ENCODE results near the gene MAGEB10. TPM values are rescaled to one million over a fixed set of nuclear protein-coding genes. Genes with fewer than 3 reads are reported as not detected.

MAGEB10 gene
- total RNA-seq, 1 donor from 2014 or later: not detected

- H3K4me1 ChIP-seq (ENCODE audit: insufficient read depth, low read length): no peaks in the 10 kb centered on the region
- no peak for TF ChIP-seq EZH2 (IDR thresholded peaks at IDR 0.05; ENCODE audit: insufficient read depth, low read length)
- TF ChIP-seq, protein P1, sequence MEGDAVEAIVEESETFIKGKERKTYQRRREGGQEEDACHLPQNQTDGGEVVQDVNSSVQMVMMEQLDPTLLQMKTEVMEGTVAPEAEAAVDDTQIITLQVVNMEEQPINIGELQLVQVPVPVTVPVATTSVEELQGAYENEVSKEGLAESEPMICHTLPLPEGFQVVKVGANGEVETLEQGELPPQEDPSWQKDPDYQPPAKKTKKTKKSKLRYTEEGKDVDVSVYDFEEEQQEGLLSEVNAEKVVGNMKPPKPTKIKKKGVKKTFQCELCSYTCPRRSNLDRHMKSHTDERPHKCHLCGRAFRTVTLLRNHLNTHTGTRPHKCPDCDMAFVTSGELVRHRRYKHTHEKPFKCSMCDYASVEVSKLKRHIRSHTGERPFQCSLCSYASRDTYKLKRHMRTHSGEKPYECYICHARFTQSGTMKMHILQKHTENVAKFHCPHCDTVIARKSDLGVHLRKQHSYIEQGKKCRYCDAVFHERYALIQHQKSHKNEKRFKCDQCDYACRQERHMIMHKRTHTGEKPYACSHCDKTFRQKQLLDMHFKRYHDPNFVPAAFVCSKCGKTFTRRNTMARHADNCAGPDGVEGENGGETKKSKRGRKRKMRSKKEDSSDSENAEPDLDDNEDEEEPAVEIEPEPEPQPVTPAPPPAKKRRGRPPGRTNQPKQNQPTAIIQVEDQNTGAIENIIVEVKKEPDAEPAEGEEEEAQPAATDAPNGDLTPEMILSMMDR (IDR thresholded peaks at IDR 0.05; ENCODE audit: insufficient read depth, low read depth, low read length): no peak
- no peaks in the 10 kb centered on the region for H3K9me3 Mint-ChIP-seq (ENCODE audit: unreplicated experiment)
- H3K4me3 ChIP-seq (ENCODE audit: insufficient read depth, low read depth, low read length): no peak overlapping the region
- H3K4me2 ChIP-seq (ENCODE audit: low read length): no peak overlapping the region
- no peaks in the 10 kb centered on the region for H3K36me3 ChIP-seq (ENCODE audit: insufficient read depth, low read length)
- FAIRE-seq: no peak
- H4K20me1 ChIP-seq (ENCODE audit: insufficient read depth, low read length): no peaks in the 10 kb centered on the region
- no peak for DNase-seq (ENCODE audit: low read depth)
- H2AFZ ChIP-seq (ENCODE audit: low read depth, low read length): no peak overlapping the region
- H3K9me3 ChIP-seq (ENCODE audit: insufficient read depth, low read depth, low read length): no peaks in the 10 kb centered on the region
- H3K36me3 Mint-ChIP-seq (ENCODE audit: low read depth, unreplicated experiment): no peaks in the 10 kb centered on the region
- H3K4me3 Mint-ChIP-seq (ENCODE audit: unreplicated experiment): no peak overlapping the region
- H3K9ac ChIP-seq (ENCODE audit: low read length): no peak overlapping the region
- no peaks in the 10 kb centered on the region for H3K27me3 ChIP-seq (ENCODE audit: insufficient read depth, low read length)
- H3K4me1 Mint-ChIP-seq (ENCODE audit: low read depth, unreplicated experiment): peaks cover 7% of the 10 kb centered on the region
- H3K79me2 ChIP-seq (ENCODE audit: insufficient read depth, low read length): no peaks in the 10 kb centered on the region
- no peak overlapping the region for H3K27ac ChIP-seq (ENCODE audit: low read depth, low read length)
- H3K27ac Mint-ChIP-seq (ENCODE audit: unreplicated experiment): no peak overlapping the region
- H3K27me3 Mint-ChIP-seq (ENCODE audit: low read depth, unreplicated experiment): no peaks in the 10 kb centered on the region
Measured at GRCh38 chrX:27840881-27841280, 33.1 kb downstream of the MAGEB10 start.

DNA sequence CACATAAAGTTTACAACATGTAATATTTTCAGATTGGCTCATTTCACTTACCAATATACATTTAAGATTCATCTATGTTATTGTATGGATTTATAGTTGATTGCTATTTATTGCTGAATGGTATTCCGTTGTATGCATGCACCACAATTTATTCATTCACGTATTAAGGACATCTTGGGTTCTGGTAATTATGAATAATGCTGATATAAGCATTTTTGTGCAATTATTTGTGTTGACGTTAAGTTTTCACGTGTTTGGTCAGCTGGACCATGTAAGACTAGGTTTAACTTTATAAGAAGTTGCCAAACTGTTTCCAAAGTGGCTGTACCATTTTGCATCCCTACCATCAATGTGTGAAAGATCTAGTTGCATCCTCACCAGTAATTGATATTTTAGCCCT lies 35.1 kb downstream of the MAGEB10 start:
- H3K27me3 Mint-ChIP-seq (ENCODE audit: low read depth, unreplicated experiment): no peaks in the 10 kb centered on the region
- FAIRE-seq: peak; percentile 92

GRCh38 chrX:27860337-27860736 lies 52.5 kb downstream of the MAGEB10 start:
- H3K9me3 Mint-ChIP-seq (ENCODE audit: unreplicated experiment): no peaks in the 10 kb centered on the region
- no peaks in the 10 kb centered on the region for H3K9me3 ChIP-seq (ENCODE audit: insufficient read depth, low read depth, low read length)
- no peak for DNase-seq (ENCODE audit: low read depth)
- no peaks in the 10 kb centered on the region for H3K79me2 ChIP-seq (ENCODE audit: insufficient read depth, low read length)
- H3K4me1 ChIP-seq (ENCODE audit: insufficient read depth, low read length): no peaks in the 10 kb centered on the region
- H3K27me3 Mint-ChIP-seq (ENCODE audit: low read depth, unreplicated experiment): peaks cover 2% of the 10 kb centered on the region
- H3K4me3 ChIP-seq (ENCODE audit: insufficient read depth, low read depth, low read length): no peak overlapping the region
- no peak overlapping the region for H3K27ac Mint-ChIP-seq (ENCODE audit: unreplicated experiment)
- no peaks in the 10 kb centered on the region for H3K36me3 ChIP-seq (ENCODE audit: insufficient read depth, low read length)
- H3K4me1 Mint-ChIP-seq (ENCODE audit: low read depth, unreplicated experiment): no peaks in the 10 kb centered on the region
- TF ChIP-seq, protein P1 (IDR thresholded peaks at IDR 0.05; ENCODE audit: insufficient read depth, low read depth, low read length): no peak
- no peak for TF ChIP-seq EZH2 (IDR thresholded peaks at IDR 0.05; ENCODE audit: insufficient read depth, low read length)
- no peak overlapping the region for H2AFZ ChIP-seq (ENCODE audit: low read depth, low read length)
- H4K20me1 ChIP-seq (ENCODE audit: insufficient read depth, low read length): no peaks in the 10 kb centered on the region
- no peaks in the 10 kb centered on the region for H3K36me3 Mint-ChIP-seq (ENCODE audit: low read depth, unreplicated experiment)
- no peak overlapping the region for H3K4me3 Mint-ChIP-seq (ENCODE audit: unreplicated experiment)
- no peak overlapping the region for H3K9ac ChIP-seq (ENCODE audit: low read length)
- H3K27ac ChIP-seq (ENCODE audit: low read depth, low read length): no peak overlapping the region
- H3K4me2 ChIP-seq (ENCODE audit: low read length): no peak overlapping the region
- no peaks in the 10 kb centered on the region for H3K27me3 ChIP-seq (ENCODE audit: insufficient read depth, low read length)
- no peak for FAIRE-seq

More for the DNA sequence above, 35.1 kb downstream of the MAGEB10 start:
- Histone ChIP-seq H3K27me3 (ENCODE audit: insufficient read depth, low read length) (no peaks in the 10 kb centered on the region), H3K9ac (ENCODE audit: low read length) (no peak overlapping the region), H3K4me2 (ENCODE audit: low read length) (no peak overlapping the region), H3K27ac (ENCODE audit: low read depth, low read length) (no peak overlapping the region), H3K4me3 (ENCODE audit: insufficient read depth, low read depth, low read length) (no peak overlapping the region), H3K9me3 (ENCODE audit: insufficient read depth, low read depth, low read length) (no peaks in the 10 kb centered on the region), H3K79me2 (ENCODE audit: insufficient read depth, low read length) (no peaks in the 10 kb centered on the region), H4K20me1 (ENCODE audit: insufficient read depth, low read length) (no peaks in the 10 kb centered on the region), H2AFZ (ENCODE audit: low read depth, low read length) (no peak overlapping the region), H3K4me1 (ENCODE audit: insufficient read depth, low read length) (no peaks in the 10 kb centered on the region), H3K36me3 (ENCODE audit: insufficient read depth, low read length) (no peaks in the 10 kb centered on the region)
- peaks cover 7% of the 10 kb centered on the region for H3K4me1 Mint-ChIP-seq (ENCODE audit: low read depth, unreplicated experiment)
- DNase-seq (ENCODE audit: low read depth): no peak
- no peaks in the 10 kb centered on the region for H3K36me3 Mint-ChIP-seq (ENCODE audit: low read depth, unreplicated experiment)
- no peak overlapping the region for H3K27ac Mint-ChIP-seq (ENCODE audit: unreplicated experiment)
- TF ChIP-seq, protein P1 (IDR thresholded peaks at IDR 0.05; ENCODE audit: insufficient read depth, low read depth, low read length): no peak
- TF ChIP-seq EZH2 (IDR thresholded peaks at IDR 0.05; ENCODE audit: insufficient read depth, low read length): no peak
- H3K9me3 Mint-ChIP-seq (ENCODE audit: unreplicated experiment): no peaks in the 10 kb centered on the region
- H3K4me3 Mint-ChIP-seq (ENCODE audit: unreplicated experiment): no peak overlapping the region
